CD4-positive, alpha-beta T cell treated with Interleukin-17A for 4 hours (primary cell): ENCODE measurements around the gene CAMSAP2.

Experiments
- DNase-seq: peaks from one replicate; pipeline ENCODE4 v3.0.0-alpha.2; 2020; ENCODE audit warnings: mixed read lengths

The CAMSAP2 gene

DNA sequence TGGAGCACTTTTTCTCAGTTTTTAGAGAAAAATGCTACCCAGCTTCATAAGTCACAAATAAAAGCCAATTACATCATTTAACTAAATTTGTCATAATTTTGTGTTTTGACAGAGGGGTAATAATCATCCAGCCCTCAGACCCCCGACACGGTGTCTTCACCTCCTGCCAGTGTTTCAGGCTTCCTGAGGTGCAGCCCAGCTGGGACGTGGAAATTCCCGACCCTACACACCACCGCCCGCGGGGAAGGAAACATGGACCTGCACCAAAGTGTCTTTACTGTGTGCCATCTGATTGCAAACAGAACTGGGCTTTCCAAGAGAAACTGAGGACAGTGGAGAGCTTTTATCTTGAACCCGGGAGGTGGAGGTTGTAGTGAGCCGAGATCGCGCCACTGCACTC is 148.3 kb downstream of the CAMSAP2 start:
- DNase-seq, result no peak

DNA sequence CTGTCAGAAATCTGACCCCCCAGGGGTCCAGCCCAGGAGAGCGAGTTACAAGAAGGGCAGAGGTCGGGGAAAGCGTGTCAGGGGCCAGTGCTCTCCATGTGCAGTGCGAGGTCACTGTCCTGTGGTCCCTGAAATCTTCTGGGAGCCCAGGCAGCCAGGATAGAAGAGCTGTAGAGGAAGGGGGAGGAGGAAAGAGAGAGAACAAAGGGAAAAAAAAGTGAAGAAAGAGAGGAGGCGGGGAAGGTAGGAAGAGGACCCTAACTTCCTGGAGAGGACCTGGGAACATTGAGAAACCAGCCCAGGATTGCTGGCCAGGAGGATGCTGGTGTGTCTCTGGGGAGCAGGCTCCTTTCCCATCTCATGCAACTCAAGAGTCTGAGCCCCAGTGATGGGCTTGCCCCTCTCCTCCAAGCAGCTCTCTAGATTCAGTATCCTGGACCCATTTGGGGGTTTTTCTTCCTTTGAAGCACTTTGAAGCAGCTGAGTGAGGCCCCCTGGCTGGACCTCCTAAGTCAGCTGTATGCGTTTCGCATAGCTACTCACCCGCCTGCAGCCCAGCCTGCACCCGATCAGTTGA is 149.2 kb downstream of the CAMSAP2 start:
- no peak for DNase-seq

DNA sequence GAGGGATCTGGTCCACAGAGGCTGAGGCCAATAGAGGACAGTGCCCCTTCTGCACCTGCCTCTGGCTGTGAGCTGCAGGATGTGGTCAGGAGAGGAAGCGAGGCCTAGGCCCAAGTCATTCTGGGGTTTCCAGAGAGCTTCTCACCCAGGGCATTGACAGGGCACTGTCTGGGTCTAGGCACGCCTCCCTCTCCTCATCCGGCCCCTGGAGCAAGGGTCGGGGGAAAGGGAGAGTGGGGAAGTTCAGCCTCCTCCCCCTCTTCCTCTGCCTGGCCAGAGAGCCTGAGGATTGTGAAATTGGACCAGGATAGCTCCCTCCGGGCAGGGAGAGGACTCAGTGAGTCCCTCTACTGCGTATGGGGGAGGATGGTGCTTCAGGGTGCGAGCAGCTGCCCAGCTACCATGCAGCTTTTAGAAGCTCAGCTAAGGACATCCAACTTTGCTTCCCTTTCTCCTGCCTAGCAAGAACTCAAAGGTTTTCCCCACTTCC is 149.7 kb downstream of the CAMSAP2 start:
- peak; percentile 67 for DNase-seq

DNA sequence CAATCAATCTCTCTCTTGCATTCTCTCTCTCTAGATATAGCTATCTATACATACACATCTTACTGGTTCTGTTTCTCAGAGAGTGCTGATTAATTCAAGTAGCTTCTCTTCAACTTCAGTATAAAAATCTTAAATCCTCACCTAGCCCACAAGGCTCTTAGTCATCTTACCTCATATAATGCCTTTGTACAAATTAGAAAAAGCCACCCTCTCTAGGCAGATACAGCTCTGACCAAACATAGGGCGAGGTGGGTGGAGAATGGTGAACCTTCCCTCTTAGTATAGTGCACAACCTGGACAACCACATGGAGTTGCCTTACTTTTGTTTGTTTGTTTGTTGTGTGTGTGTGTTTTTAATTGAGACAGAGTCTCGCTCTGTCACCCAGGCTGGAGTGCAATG is 150.9 kb downstream of the CAMSAP2 start:
- DNase-seq, result peak; percentile 19

DNA sequence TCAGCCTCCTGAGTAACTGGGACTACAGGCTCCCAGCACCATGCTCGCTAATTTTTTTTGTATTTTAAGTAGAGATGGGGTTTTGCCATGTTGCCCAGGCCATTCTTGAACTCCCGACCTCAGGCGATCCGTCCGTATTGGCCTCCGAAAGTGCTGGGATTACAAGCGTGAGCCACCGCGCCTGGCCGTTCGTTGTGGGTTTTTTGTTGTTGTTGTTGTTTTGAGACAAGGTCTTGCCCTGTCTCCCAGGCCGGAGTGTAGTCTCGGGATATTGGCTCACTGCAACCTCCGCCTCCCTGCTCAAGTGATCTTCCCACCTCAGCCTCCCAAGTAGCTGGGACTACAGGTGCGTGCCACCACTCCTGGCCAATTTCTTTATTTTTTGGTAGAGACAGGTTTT is 151.3 kb downstream of the CAMSAP2 start:
- DNase-seq, result no peak

DNA sequence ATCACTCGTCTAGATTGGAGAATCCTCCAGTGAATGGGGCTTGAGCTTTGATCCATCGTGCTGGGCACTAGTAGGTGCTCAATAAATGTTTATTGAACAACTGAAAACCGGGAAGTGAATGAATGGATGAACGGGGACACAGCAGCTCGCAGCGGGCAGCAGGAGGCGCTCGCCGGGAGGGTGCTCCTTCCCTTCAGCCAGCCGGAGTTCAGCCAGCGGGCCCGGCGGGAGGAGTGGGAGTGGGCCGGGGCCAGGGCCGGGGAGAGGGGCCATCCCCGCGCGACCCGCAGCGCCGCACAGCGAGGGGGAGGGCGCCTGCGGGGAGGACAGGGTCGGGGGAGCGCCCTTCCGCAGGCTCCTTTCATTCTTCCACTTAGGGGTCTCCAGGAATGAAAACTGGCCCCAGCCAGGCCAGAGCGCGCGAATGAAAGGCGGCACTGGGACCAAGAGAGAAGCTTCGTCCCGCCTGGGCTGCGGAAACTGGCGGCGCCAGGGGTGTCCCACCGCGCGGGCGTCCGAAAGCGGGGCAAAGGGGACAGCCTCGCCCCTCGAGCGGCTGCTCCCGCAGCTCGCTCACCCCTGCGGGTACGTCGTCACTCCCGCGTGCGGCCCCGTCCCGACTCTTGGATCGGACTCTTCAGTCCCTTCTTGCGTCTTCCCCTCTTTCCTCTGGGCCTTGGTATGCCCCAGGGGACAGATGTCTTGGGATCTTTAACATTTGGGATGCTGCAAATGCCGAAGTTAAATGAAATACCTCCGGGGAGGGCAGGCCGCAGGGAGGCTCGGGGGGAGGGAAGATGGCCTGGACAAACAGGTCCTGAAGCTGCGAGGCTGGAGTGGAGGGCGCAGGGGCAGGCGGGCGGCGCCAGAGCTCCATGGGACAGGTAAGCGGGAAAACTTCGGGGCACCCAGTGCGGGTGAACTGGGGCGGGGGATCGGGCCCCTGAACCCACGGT is 152.4 kb downstream of the CAMSAP2 start:
- DNase-seq, result peak; percentile 52

DNA sequence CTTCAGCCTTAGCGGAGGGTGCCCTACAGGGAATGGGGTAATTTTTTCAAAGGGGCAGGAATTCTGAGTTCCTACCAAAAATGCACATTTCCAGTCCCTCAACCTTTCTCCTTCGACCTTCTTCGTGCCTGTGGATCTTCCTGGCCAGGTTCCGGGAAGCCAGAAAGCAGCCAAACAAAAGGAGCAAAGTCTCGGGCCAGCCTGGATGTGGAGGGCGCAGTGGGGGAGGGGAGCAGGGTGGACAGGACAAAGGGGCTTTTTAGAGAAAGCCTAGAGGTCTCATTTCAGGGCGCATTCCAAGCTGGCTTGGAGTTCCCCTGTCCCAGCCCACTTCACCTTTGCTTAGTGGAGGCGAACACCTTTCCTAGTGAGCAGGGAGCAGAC is 153.1 kb downstream of the CAMSAP2 start:
- no peak for DNase-seq

DNA sequence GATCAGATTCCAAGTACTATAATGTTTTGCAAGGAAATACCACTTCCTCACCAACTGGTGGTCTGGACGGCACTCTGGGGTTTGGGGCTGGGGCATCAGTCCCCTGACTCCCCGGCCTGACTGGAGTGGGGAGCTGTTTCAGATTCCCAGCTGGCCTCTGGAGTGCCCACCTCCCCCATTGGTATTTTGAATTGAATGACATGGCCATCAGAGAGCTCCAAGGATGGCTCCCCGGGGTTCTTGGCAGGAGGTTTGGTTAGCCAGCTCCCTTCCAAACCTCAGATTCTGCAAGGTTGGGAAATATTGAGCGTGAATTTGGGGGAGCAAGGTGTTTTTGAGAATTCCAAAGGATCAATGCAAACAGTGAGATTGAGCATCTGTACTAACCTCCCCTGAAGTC is 153.9 kb downstream of the CAMSAP2 start:
- DNase-seq, result no peak

DNA sequence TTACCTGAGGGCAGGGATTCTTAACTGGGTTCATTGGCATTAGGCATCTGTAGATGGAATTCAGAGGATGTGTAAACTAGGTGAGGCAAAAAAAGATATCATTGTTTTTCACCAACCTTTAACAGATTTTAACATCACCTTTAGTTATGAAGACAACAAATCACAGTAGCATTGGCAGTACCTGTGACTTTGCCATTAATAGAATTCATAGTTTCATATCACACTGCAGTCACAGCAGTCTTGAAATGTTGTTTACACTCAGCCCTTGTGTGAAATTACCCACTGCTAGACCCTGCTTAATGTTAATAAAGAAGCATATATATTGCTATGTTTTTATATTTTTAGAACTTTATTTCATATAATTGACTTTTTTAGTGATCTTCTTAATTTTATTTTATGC is 154.3 kb downstream of the CAMSAP2 start:
- DNase-seq, result no peak

DNA sequence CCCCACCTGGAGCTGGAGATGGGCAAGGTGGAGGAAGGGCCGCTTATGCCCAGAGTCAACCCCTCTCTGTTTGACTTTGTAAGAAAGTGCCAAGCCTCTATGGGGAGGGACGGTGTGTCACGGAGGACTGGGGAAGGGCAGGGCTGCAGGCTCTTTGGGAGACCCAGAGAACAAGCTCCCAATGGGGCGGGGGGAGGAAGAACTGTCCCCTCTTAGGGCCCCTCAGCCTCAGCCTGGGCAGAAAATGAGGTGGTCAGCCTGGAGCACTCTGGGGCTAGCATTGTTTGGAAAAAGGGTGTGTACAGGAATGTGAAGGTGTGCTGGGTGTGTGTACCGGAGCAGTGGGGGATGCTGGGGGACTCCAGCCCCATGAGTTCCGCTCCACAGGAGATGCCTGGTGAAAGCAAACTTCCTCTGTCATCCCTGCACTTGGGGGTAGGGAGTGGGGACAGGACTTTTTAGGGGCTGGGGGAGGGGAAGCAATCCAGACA is 154.8 kb downstream of the CAMSAP2 start:
- no peak for DNase-seq

DNA sequence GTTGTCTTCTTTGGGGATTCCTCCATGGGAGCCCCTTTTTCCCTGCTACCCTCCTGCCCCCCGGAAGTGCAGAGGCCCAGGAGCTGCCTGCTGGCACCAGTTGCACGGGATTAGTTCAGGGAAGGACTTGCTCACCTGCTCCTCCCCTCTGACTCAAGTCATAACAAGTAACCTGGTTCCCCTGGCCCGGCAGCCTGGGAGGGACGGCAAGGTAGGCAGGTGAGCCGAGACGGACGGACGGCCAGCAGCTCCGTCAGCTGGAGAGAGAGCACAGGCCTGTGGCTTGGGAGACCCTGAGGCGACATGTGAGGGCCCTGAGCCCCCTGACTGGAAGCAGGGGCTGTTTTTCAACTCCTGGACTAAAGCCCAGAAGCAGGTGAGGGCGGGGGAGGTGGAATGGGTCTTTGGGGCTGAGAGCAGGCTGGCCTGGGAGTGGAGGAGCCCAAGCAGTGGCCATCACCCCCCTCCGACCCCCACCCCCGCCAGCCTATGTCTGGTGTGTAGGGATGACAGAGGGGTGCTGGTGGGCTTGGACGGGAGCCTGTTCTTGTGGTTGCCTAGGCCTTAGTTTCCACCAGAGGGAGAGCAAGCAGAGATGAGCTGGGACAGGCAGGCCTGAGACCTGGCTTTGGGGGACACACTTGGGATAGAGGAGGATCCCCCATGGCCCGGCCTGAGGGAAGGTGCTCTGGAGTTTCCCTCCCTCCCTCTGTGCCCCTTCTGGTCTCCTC is 156.2 kb downstream of the CAMSAP2 start, which contains the start of gene INAVA:
INAVA (plus strand) TSS at position 189 of the 731 bp plus-strand sequence. CDS start 3,501 bp downstream, outside the sequence.
- DNase-seq, result no peak

DNA sequence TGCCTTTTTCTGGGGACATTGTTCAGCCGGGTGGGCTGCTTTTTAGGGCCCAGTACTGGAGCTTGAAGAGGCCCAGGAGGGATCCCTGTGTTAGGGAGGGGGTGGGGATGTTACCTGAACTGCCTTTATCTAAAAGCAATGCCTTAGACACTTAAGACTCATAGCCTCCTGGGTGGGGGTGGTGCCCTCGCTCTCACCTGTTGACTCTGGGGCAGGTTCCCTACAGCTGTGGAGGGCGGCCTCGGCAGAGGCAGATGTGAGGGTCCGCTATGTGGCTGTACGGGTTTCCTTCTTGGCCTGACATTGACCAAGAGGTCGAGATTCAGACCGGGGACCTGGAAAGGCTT is 156.7 kb downstream of the CAMSAP2 start:
- DNase-seq, result no peak

DNA sequence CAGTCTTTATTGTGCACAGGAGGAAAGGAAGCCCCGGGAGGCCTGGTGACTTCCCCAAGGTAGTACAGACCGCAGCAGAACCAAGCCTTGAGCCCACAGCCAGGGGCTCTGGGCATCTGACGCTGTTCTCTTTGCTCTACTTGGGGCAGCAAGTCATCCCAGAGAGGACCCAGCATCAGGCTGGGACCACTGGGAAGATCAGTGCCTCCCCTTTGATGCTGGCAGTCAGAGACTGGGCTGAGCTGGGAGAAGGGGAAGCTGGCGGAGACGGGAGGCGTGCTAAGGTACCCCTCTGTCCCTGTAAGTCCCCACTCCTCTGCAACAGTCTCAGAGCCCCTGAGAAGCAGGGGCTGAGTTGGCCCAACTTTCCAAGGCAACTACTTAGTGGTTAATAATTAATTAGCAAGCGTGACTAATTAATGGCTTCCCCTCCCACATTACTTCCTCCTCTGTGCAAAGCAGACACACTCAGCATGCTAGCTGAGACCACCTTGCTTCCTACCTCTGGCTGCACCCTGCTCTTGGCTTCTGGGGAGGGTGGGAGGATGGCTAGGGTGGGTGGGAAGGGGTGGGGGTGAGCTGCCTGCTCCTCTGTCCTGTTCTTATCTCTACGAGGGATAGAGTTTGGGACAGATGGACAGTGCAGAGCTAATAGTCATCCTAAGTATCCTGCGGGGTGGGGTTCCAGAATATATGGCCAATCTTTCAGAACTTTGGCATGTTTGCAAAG is 157.3 kb downstream of the CAMSAP2 start:
- DNase-seq, result no peak

DNA sequence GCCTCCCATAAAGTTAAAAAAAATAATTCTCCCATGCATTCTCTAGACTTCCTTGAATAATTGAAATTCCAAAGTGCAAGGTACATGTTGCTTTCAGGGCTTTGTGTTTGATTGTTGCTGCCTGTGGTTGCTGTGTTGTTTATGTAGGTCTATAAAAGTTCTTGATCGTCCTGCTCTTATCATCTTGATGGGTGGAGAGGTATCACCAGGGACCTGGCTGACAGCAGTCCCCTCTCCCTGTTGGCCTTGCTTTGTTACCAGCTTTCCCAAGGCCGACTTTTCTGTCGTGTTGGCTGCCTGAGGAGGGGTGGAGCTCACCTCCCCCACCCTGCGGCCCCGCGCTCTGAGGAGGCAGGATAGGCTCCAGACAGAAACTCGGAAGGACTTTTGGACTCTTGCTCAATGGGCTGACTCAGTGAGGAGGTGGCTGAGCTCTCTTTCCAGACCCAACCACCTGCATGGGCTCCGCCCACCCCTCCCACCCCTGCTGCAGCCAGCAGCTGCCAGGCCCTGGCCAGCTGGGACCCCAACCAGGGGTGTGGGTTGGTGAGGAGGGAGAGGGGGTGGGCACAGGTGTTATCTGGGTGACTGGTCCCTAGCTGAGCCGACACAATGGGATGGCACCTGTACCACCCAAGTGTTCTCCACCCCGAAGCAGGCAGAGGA is 158.0 kb downstream of the CAMSAP2 start:
- DNase-seq, result no peak

DNA sequence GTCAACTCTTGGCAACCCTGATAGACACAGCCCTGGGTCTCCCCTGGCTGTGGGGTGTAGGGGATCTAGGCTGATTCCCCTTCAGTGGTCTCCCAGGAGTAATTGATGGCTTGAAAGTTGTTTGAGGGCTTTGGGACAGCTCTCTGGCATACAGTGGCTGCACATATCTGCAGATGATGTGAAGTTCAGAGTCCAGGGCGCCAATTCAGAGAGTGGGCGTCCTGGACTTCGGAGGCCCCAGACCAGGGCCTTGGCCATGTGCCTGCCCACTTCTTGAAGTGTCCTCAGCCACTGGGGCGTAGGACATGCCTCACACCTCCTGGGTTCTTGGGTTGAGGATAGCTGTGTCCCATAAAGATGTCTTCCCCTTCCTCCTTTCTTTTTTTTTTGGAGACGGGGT is 158.6 kb downstream of the CAMSAP2 start:
- no peak for DNase-seq

DNA sequence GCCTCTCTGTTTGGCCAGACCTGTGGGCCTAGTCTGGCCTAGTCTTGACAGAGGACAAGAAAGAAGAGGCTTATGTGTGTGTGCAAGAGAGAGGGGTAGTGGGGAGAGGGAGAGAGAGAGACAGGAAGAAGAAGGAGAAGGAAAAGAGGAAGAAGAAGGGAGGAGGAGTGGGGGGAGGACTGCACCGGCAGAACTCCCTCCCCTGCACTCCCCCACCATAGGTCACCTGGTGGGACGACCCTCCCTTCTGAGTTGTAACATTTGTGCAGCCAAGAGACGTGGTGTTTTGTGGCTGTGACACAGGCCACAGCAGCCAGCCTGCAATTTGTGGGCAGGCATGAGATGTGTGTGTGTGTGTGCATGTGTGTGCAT is 160.3 kb downstream of the CAMSAP2 start:
- DNase-seq, result no peak

DNA sequence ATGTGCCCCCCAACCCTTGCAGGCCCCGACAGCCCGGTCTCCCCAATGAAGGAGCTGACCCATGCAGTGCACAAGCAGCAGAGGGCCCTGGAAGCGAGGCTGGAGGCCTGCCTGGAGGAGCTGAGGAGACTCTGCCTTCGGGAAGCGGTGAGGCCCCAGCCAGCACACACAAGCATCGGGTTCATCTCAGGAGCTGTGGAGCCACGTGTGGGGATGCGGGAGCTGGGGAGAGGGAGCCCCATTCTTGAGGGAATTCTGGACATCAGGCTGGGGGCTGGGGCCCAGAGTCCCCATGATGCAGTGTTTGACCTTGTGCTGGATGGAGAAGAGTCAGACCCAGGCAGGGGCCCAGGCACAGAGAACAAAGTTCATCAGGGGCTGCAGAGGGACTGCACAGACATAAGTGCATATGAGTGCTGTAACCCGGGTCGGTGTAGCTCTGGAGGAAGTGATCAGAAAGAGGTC is 160.8 kb downstream of the CAMSAP2 start:
- DNase-seq, result no peak

DNA sequence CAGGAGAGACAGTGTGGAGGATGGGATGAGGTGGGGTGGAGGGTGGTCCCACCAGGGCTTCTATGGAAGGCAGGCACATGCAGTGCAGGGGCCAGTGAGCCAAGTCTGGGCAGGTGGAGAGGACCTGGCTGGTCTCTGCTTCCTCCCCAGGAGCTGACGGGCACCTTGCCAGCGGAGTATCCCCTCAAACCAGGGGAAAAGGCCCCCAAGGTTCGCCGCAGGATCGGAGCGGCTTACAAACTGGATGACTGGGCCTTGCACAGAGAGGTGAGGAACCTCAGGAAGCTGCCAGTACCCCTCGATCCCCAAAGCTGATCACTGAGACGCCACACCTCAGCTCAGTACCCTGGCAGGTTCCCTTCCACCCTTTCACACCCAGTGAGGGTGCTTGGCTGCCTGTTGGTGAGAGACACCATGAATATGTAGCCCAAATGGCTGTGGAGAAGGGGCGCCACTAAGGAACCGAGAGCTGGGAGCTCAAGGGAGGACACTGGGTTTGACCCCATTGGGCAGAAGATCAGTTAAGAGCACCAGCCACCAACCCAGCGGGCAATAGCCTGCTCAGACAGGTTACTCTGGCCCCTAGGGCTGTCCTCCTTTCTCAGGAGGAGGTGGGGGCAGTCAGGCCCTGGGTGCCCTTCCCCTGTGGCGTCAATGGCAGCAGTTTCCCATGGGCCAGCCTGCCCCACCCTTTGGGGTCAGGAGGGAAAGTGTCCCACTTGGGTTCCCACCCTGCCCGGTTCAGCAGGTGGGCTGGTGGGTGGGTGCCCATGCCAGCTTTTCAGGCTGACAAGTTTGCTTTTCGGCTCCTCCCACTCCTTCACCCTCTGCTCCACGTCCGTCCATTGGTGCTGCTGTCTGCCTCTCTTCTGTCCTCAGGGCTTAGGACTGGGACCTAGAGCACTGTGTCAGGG is 161.5 kb downstream of the CAMSAP2 start:
- DNase-seq, result no peak

DNA sequence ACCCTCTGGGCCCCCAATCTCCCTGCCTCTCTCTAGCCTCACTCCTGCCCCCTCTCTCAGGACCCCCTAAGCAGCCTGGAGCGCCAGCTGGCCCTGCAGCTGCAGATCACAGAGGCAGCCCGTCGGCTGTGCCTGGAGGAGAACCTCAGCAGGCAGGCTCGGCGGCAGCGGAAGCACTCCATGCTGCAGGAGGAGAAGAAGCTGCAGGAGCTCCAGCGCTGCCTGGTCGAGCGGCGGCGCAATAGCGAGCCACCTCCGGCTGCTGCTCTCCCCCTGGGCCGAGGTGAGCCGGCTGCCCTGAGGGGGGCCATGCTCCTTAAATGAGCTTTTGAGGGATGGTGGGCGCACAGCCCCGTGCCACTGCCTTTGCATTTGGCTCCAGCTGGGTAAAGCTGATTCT is 162.2 kb downstream of the CAMSAP2 start:
- DNase-seq, result no peak

DNA sequence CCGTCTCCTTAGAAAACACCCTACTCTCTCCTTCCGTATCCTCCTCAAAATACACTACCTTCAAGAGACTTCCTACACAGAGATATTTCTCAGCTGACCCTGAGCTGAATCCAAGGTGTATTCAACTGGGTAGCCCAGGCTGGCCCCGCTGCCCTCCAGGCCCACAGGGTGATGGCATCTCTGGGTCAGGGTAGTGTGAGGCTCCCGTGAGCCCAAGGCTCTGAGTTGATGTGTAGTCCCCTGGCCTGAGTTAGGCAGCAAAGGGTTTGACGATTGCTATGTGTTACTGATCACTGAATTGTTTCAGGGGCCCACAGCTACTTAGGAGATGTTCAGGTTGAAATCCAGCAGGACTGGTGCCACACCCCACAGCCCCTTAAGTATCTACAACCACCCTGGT is 162.7 kb downstream of the CAMSAP2 start:
- no peak for DNase-seq
